Measurements from ENCODE around the gene RAB18.
"Not testable (repeated sequence)": the region's sequence is repeated elsewhere in the genome, so short reads cannot be mapped to it uniquely, and the experiment has no call there.

RAB18 gene

DNA sequence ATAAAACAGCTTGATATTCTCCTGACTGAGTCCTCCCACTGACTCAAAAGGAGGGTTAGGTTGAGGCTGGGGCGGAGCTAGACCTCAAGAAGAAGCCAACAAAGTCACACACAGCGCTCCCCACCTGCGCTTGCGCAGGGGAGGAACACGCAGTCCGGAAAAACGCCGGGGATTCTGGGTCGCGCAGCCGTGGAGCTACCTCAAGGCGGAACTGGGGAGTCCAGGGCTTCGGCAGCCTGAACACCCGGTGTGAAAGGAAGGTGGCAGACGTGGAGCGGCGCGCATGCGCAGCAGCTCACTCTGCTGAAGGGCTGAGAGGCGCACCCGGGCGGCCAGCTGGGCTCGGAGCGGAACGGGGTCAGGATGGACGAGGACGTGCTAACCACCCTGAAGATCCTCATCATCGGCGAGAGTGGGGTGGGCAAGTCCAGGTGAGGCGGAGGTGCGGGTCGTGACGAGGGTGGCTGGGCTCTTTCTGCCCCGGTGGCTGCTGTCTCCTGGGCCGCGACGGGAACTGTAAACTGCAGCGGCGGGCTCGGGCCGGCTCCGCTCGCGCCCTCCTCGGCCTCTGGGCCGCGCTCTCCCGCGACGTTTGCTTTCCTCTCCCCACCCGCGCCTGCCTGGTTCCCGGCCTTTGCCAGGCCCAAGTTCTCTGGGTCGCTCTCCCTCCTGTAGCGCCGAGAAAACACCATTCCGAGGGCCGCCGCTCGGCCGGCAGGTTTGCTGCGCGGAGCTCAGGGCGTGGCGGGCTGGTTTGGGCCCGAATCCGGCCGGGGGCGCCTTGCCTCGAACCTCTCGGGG, at the start of gene RAB18:
RAB18 (plus strand) TSS at position 298 of the 801 bp plus-strand sequence; CDS start at position 364, 66 bp downstream.
- peak; percentile 95 for DNase-seq (ENCODE audit: low read depth)

- DNase-seq (ENCODE audit: low read depth), result no peak
These were observed 49.3 kb upstream of the RAB18 start for GRCh38 chr10:27454837-27455236.

- no peak for DNase-seq (ENCODE audit: low read depth)
These were observed 46.7 kb upstream of the RAB18 start for GRCh38 chr10:27457261-27457945.

GRCh38 chr10:27457966-27458365, 46.1 kb upstream of the RAB18 start:
- DNase-seq (ENCODE audit: low read depth), result no peak

- no peak for DNase-seq (ENCODE audit: low read depth)
These were observed 42.8 kb upstream of the RAB18 start for GRCh38 chr10:27461312-27461711.

GRCh38 chr10:27463961-27464360, 40.1 kb upstream of the RAB18 start:
- DNase-seq (ENCODE audit: low read depth), result no peak

DNA sequence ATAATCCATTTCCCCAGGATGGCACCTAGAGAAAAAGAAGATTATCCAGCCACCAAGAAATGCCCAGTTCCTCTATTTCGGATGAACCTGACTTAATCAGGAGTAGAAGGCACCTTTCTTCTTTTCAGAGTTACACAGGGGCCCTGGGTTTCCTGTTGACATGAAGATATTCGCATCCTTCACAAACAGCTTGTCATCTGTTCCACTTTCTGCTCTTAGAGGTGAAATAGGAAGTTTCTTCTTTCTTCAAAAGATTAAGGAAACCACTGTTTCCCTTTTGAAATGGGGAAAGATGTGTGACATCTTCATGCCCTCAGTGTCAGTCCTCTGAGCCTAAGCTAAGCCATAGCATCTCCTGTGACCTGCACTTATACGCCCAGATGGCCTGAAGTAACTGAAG, 39.1 kb upstream of the RAB18 start:
- DNase-seq (ENCODE audit: low read depth), result no peak

- not testable (repeated sequence) for DNase-seq (ENCODE audit: low read depth)
These were observed 38.5 kb upstream of the RAB18 start for GRCh38 chr10:27465596-27465995.

GRCh38 chr10:27470885-27471284, 33.2 kb upstream of the RAB18 start:
- DNase-seq (ENCODE audit: low read depth), result no peak

GRCh38 chr10:27474741-27475140, 29.4 kb upstream of the RAB18 start:
- DNase-seq (ENCODE audit: low read depth), result no peak

GRCh38 chr10:27479016-27479415, 25.1 kb upstream of the RAB18 start:
- no peak for DNase-seq (ENCODE audit: low read depth)

GRCh38 chr10:27481486-27481885, 22.6 kb upstream of the RAB18 start:
- DNase-seq (ENCODE audit: low read depth), result no peak

DNA sequence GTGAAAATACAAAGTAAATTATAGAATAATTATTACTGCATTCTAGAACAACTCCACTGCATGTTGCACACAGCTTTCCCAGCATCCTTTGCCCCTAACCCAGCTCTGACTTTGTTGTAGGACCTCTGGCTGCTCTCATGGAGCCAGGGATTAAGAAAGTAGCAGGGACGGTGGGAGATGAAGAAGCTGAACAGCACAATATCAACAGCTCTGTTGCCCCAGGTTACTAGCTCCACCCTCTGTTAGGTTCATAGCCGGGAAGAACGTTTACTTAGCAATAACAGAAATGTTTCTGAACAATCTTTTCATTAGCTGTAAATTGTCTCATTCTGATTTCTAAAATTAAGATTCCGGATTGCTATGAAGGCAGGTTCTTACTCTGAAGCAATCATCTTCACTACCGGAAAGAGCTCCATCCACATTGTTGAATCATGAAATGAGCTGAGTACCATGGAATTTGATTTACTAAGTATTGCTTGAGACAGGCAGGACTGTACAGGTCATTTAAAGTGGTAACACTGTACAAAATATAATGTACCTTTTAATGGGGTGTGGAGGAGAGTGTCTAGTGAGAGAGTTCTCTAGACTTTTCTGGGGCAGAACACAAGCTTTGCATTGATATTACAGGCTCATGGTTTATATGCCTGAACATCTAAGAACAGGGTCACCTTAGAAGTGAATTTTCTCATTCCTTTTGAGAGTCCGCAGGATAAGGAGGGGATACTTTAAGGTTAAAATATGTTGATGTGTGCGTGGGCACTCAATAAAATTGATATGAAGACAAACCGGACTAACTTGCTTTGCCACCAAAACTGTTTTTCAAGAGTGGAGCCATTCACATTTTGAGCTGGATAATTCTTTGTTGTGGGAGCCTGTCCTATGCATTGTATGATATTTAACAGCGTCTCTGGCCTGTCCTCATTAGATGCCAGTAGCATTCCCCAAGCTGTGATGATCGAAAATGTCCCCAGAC, 20.8 kb upstream of the RAB18 start:
- DNase-seq (ENCODE audit: low read depth), result no peak

- no peak for DNase-seq (ENCODE audit: low read depth)
These were observed 18.7 kb upstream of the RAB18 start for GRCh38 chr10:27485368-27485767.

DNA sequence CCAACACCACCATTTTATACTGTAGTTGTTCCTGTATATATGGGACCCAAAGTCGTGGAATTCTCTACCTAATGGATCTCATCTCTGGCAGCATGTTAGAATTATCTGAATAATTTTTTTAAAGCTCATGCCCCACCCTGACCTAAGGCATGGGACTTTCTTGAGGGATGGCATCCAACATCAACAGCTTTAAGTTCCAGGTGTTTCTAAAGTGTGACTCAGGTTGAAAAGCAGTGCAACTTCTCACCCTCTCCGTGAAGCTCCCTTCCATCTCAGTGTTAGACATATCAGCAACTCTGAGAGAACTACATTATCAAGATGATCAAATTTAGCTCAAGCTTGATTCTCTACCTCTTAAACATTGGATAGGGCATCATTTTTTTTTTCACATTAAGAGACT, 18.1 kb upstream of the RAB18 start:
- DNase-seq (ENCODE audit: low read depth), result no peak

DNA sequence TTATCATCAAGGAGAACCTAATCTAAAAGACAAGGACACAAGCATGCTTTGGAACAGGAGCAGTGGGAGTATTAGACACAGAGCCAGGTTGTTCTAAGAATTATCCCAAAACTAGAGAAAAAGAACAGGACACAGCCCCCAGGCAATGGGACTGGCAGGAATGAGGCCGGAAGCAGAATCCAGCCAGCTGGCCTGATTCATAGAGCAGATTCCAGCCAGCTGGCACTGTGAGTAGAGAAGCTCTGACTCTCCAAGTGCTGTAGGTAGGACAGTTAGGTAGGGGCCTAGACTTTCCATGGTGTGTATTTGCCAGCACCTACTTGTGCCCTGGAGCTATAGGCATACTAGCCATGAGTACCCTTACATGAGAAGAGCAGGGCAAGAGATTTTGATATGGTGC, 13.3 kb upstream of the RAB18 start:
- DNase-seq (ENCODE audit: low read depth), result no peak

DNA sequence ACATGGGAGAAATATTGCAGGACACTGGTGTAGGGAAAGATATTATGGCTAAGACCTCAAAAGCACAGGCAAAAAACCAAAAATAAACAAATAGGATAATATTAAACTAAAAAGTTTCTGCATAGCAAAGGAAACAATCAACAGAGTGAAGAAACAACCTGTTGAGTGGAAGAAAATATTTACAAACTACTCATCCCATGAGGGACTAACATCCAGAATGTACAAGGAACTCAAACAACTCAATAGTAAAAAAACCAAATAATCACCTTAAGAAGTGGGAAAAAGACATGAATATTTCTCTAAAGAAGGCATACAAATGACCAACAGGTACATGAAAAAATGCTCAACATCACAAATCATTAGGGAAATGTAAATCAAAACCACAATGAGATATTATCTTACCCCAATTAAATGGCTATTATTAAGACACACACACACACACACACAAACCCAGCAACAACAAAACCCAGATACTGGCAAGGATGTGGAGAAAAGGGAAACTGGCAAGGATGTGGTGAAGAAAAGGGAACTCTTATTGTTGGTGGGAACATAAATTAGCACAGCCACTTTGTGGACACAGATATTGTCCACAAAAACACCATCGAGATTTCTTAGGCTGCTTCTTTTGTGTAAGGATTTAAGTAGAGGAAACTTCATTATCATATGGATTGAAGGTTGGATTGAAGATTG, 9.8 kb upstream of the RAB18 start:
- no peak for DNase-seq (ENCODE audit: low read depth)

GRCh38 chr10:27496137-27496536, 8.0 kb upstream of the RAB18 start:
- no peak for DNase-seq (ENCODE audit: low read depth)

DNA sequence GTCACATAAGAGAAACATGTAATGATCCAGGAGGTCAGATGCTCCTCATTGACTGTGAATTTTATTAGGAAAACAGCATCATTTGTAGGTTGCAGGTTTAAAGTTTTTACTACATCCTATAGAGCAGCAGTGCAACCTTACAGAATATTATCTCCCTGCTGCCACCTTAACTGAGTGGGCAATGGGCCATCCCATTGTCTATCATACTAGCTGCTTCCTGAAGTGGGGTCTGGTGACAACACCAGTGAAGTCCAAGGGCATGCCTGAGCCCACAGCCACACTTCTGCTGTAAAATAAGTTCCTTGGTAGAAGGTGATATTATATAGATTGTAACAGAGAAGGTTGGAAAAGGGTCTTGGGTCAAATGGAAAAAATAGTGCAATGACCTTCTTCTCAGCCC, 4.0 kb upstream of the RAB18 start:
- no peak for DNase-seq (ENCODE audit: low read depth)

GRCh38 chr10:27500886-27501285, 3.2 kb upstream of the RAB18 start:
- no peak for DNase-seq (ENCODE audit: low read depth)

GRCh38 chr10:27503498-27504006, 552 bp upstream of the RAB18 start:
- DNase-seq (ENCODE audit: low read depth), result no peak

All from activated T-cell treated with anti-CD3 and anti-CD28 coated beads for 1 hour (primary cell).